NCI-H748 treated with DMSO at 0.1 percent for 48 hours (cell line): ENCODE results near the gene SHCBP1.
"Not testable (repeated sequence)": the region's sequence is repeated elsewhere in the genome, so short reads cannot be mapped to it uniquely, and the experiment has no call there.

Experiments used
- DNase-seq: peaks from one replicate; lab custom pipeline; 2025; lab: John Stamatoyannopoulos, UW

Gene SHCBP1

GRCh38 chr16:46614006-46614405, 7.2 kb downstream of the SHCBP1 start:
- no peak for DNase-seq

GRCh38 chr16:46613352-46613751, 7.8 kb downstream of the SHCBP1 start:
- no peak for DNase-seq

GRCh38 chr16:46612121-46612520, 9.1 kb downstream of the SHCBP1 start:
- DNase-seq, result no peak

- DNase-seq, result no peak
Measured at GRCh38 chr16:46607529-46607928, 13.7 kb downstream of the SHCBP1 start.

GRCh38 chr16:46606231-46606630, 14.9 kb downstream of the SHCBP1 start:
- no peak for DNase-seq

- DNase-seq, result no peak
Measured at GRCh38 chr16:46591257-46591656, 29.9 kb downstream of the SHCBP1 start.

- no peak for DNase-seq
Measured at GRCh38 chr16:46586011-46586577, 35.1 kb downstream of the SHCBP1 start.

GRCh38 chr16:46583036-46583435, 38.1 kb downstream of the SHCBP1 start:
- no peak for DNase-seq

- DNase-seq, result no peak
Measured at GRCh38 chr16:46582313-46582712, 38.9 kb downstream of the SHCBP1 start.

GRCh38 chr16:46577988-46578579, 43.1 kb downstream of the SHCBP1 start:
- no peak for DNase-seq

- no peak for DNase-seq
Measured at GRCh38 chr16:46573834-46574159, 47.4 kb downstream of the SHCBP1 start.

GRCh38 chr16:46573008-46573833, 48.0 kb downstream of the SHCBP1 start:
- DNase-seq, result no peak

GRCh38 chr16:46569231-46569735, 51.9 kb downstream of the SHCBP1 start:
- no peak for DNase-seq

GRCh38 chr16:46568472-46569230, 52.5 kb downstream of the SHCBP1 start:
- no peak for DNase-seq

GRCh38 chr16:46562979-46563378, 58.2 kb downstream of the SHCBP1 start:
- no peak for DNase-seq

- DNase-seq, result no peak
Measured at GRCh38 chr16:46558018-46558417, 63.2 kb downstream of the SHCBP1 start.

GRCh38 chr16:46555951-46556350, 65.2 kb downstream of the SHCBP1 start:
- no peak for DNase-seq

GRCh38 chr16:46554435-46554834, 66.7 kb downstream of the SHCBP1 start:
- not testable (repeated sequence) for DNase-seq

- no peak for DNase-seq
Measured at GRCh38 chr16:46549477-46549876, 71.7 kb downstream of the SHCBP1 start.
